GM13976 (cell line): ENCODE measurements around the gene ZDHHC20.

Source experiments
- DNase-seq: peaks from one replicate; pipeline ENCODE4 v3.0.0; 2012; ENCODE audit warnings: low spot score
- CTCF ChIP-seq: IDR thresholded peaks from 2 replicates; pipeline ENCODE4 v1.5.1; 2012; ENCODE audit warnings: borderline replicate concordance, mild to moderate bottlenecking; ENCODE audit not compliant: insufficient read depth; ENCODE audit errors: extremely low read depth, missing control alignments, control extremely low read depth
- in situ Hi-C: fragments of 300-500 bp; cut with MboI; formaldehyde crosslinking; loops from one replicate; pipeline ENCODE4 v1.12.0; 2022; ENCODE audit warnings: low sequenced_read_pairs, mixed read lengths, inconsistent platforms; ENCODE audit not compliant: unreplicated experiment

Gene ZDHHC20

DNA sequence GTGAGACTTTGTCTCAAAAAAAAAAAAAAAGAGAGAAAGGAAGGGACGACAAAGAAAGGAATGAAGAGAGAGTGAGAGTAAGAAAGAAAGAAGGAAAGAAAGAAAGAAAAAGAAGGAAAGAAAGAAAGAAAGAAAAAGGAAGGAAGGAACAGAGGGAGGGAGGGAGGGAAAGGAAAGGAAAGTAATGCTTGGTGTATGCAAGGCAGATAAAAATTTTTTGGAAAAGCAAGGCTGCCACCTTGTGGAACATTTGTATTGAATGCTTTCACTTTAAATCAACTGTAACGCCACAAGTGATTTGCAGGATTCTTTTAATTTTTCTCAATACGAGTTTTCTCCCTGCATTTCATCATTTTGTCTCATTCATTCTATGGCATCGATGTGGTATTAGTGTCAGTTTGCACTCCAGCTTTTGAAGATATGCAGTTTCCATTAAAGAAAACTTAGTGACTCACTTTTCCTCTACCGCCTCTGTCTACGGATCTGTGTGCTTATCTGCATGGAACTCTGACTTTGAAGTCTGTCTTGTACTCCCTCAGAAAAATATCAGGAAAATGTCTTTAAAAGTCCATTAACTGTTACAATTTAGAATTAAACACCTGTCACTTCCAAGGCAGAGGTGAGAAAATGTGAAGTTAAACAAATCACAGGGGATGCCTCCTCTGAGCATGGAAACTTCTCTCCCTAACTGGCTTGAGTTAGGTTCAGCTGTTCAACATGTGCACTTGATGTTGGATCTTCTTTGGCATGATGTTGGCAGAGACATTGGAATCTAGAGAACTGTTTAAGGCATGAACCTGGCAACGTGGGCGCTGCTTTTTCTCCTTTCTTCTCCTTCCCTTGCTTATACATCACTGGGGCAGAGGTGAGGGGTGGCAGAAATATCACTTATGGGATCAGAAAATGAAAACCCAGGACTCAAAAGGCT, 20.0 kb upstream of the ZDHHC20 start:
- peak; percentile 66 for DNase-seq
- in situ Hi-C loops, result loop anchor here (10.0 kb wide), 2 partner anchors 184 to 534 kb away; no protein-coding TSS in a partner anchor
- peak; percentile 36 for TF ChIP-seq CTCF

- peak; percentile 97 for TF ChIP-seq CTCF
- peak; percentile 82 for DNase-seq
- in situ Hi-C loops, result loop anchor here (10.0 kb wide), 2 partner anchors 182 to 532 kb away; no protein-coding TSS in a partner anchor
Measured at GRCh38 chr13:21476893-21477472, 17.9 kb upstream of the ZDHHC20 start.

- in situ Hi-C loops, result loop anchor here (10.0 kb wide), 2 partner anchors 180 to 530 kb away; no protein-coding TSS in a partner anchor
- no peak for TF ChIP-seq CTCF
- DNase-seq, result no peak
Measured at GRCh38 chr13:21475115-21475514, 16.0 kb upstream of the ZDHHC20 start.

GRCh38 chr13:21470785-21471184, 11.7 kb upstream of the ZDHHC20 start:
- TF ChIP-seq CTCF, result no peak
- no peak for DNase-seq
- in situ Hi-C loops, result loop anchor here (10.0 kb wide), 2 partner anchors 176 to 526 kb away; no protein-coding TSS in a partner anchor

- no peak for TF ChIP-seq CTCF
- in situ Hi-C loops, result no loop called here
- no peak for DNase-seq
Measured at GRCh38 chr13:21466527-21466926, 7.4 kb upstream of the ZDHHC20 start.

- DNase-seq, result no peak
- TF ChIP-seq CTCF, result no peak
- in situ Hi-C loops, result no loop called here
Measured at GRCh38 chr13:21465710-21466160, 6.6 kb upstream of the ZDHHC20 start.
